GM12874 (cell line): ENCODE data around the gene SSPN.

Experiments
- TF ChIP-seq, protein P1 (sequence below): IDR thresholded peaks from 2 replicates; pipeline ENCODE4 v1.5.1; 2011; ENCODE audit warnings: low read depth, mild to moderate bottlenecking, control low read depth, low read length, moderate library complexity; ENCODE audit not compliant: insufficient read depth

SSPN gene

DNA sequence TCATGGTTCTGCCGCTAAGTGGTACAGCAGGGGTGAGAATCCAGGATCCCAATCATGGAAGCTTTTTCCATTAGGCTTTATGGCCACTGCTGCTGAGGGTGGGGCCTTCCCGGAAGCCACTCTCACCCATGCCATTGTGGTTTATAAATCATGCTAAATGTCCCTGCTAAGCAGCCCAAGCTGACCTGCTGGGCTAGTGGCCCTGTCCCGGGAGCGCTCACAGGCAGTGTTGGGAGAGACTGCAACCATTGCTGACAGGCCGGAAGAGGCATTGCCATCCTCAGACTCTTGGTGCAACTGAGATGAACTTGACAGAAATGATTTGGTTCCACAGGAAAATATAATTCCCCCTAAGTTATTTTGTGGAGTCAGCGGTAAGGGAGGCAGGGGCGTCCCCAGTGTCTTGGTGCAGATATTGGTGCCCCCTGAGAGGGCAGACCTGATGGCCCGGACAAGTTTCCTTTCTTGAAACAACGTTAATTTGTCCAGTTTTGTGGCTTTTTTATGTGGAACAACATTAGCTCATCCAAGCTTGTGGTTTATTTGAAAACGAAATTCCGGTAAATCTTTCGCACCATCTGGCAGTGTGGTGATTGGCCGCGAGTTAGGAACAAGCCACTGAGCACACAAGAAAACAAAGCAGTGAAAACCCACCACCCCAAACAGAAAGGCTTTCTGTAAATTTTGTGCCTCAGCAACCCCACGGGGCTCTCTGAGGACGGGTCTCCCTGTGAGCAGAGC, 82.3 kb downstream of the SSPN start:
- TF ChIP-seq, protein P1, sequence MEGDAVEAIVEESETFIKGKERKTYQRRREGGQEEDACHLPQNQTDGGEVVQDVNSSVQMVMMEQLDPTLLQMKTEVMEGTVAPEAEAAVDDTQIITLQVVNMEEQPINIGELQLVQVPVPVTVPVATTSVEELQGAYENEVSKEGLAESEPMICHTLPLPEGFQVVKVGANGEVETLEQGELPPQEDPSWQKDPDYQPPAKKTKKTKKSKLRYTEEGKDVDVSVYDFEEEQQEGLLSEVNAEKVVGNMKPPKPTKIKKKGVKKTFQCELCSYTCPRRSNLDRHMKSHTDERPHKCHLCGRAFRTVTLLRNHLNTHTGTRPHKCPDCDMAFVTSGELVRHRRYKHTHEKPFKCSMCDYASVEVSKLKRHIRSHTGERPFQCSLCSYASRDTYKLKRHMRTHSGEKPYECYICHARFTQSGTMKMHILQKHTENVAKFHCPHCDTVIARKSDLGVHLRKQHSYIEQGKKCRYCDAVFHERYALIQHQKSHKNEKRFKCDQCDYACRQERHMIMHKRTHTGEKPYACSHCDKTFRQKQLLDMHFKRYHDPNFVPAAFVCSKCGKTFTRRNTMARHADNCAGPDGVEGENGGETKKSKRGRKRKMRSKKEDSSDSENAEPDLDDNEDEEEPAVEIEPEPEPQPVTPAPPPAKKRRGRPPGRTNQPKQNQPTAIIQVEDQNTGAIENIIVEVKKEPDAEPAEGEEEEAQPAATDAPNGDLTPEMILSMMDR, result no peak

DNA sequence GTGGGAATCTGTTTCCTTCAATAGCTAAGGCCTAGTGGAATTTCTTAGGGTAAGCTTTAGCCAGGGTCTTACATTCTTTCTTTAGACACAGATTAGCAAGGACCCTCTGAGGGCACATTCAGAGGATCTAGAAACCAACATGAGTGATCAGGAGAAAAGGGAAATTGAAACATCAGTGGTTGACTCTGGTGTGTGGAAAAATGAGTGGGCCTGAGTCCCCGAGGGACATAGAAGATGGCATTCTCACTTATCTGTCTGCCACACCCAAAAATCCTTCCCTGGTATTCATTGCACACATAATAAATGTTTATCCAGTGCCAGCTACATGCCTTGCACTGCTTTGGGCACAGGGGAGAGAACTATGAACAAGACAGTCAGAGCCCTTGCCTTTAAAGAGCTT, 82.9 kb downstream of the SSPN start:
- TF ChIP-seq, protein P1, result no peak

DNA sequence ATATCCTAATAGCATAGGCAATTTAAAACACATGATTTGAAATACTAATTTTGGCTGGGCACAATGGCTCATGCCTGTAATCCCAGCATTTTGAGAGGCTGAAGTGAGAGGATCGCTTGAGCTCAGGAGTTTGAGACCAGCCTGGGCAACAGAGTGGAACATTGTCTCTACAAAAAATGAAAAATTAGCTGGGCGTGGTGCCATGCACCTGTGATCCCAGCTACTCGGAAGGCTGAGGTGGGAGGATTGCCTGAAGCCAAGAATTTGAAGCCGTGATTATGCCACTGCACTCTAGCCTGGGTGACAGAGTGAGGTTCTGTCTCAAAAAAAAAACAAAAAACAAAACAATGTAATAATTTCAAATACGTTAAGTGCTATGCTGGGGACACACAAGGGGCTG, 83.3 kb downstream of the SSPN start:
- TF ChIP-seq, protein P1, result no peak

DNA sequence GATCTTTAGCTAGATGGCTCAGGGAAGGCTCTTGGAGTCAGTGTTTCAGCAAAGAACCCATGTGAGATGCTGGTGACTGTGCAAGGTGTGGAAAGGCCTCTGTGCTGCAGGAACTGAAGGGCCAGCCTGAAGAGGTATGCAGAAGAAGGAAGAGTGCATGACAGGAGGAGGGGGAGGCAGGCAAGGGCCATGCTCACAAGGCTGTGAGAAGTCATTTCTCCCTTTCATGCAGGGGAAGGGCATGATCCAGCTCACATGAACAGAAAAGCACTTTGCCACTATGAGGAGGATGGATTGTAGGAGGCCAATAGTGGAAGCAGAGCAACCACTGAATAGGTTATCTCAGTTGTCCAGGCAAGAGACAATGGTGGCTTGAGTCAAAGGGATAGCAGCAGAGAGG, 83.7 kb downstream of the SSPN start:
- TF ChIP-seq, protein P1, result no peak

DNA sequence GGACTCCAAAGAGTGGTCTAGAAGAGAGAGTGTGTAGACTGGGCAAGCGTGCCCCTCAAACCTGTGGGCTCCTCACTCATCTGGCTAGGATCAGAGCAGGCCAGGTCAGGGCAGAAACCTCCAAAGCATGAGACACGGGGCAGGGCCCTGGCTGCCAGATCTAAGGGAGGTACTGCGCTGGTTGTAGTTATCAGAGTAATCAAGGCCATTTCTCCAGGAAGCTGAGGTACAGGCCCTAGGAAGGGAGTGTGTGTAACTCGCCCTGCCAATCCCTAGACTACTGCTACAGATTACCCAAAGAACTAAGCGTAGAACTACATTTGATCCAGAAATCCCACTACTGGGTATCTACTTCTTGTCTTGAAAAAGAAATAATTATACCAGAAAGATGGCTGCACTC, 84.5 kb downstream of the SSPN start:
- TF ChIP-seq, protein P1, result no peak

DNA sequence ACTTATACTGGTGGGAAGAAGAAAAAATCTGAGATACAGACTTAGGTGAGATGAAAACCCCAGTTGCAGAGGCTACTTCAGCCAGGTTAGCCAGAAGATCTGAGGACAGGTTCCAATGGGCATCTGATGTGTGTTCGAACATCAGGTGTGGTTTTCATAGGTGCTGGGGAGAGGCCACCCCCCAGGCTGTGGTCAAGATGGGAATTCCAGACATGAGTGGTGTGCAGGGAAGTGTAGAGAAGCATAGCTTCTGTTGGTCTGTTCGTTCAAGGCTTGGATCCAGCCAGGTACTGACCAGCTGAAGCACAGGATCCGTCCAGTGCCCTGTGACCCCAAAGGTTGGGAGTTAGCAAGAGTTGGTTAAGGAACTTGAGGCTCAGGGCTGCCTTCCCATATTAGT, 85.5 kb downstream of the SSPN start:
- TF ChIP-seq, protein P1, result no peak

DNA sequence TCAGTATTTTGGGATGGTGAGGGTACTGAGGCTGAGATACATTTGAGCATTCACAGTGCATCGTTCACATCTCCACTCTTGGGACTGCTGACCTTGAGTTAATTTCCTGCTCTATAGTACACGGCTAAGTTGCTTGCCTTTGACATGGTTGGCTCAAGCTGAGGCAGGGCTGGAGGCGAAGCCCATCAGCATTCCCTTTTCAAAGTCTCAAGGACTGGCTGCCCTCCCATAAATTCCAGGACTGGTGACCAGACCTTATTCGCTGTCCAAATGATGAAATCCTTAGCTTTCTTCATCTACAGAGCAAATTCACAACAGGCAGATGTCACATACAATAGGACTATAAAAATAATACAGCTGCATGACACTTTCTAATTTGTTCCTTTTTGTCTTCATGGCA, 85.9 kb downstream of the SSPN start:
- TF ChIP-seq, protein P1, result no peak
